ENCODE results near the gene ADD3. TPM values are rescaled to one million over a fixed set of nuclear protein-coding genes. Genes with fewer than 3 reads are reported as not detected.

Gene ADD3
- total and polyA plus RNA-seq, 10 of the 15 experiments (the other 5 are each of a cell fraction or from before 2014, with no cell fraction given): 27.3 to 129 (median 67.8) TPM

GRCh38 chr10:109972372-109973001 is 35.3 kb upstream of the ADD3 start:
- SMC1A ChIA-PET (ENCODE audit: uncharacterized antibody, unreplicated experiment): interaction anchor here (0.8 to 1.6 kb wide), 2 partner anchors 15 to 85 kb away, joined by 3 to 6 read pairs; no protein-coding TSS in a partner anchor
- no peaks in the 10 kb centered on the region for H4K20me1 ChIP-seq (ENCODE audit: control insufficient read depth, insufficient read depth)
- DNase-seq (ENCODE audit: low read depth, low spot score) (no peak), FAIRE-seq (no peak), ATAC-seq (no peak)
- H3K4me3 ChIP-seq: no peak overlapping the region
- no peak overlapping the region for H3K9ac ChIP-seq (ENCODE audit: control insufficient read depth, insufficient read depth, low read length)
- H3K4me1 ChIP-seq (ENCODE audit: control insufficient read depth, insufficient read depth, low read length): no peaks in the 10 kb centered on the region
- in situ Hi-C loops (cut with MboI): no loop called here
- H3K9me3 ChIP-seq (replicated peaks; ENCODE audit: control insufficient read depth, insufficient read depth, low read length): no peaks in the 10 kb centered on the region
- CTCF ChIA-PET: interaction anchor here (0.6 to 1.4 kb wide), 7 partner anchors 9 to 282 kb away, joined by 3 to 5 read pairs (median 3); no protein-coding TSS in a partner anchor
- peaks cover 2 to 3% of the 10 kb centered on the region in 2 experiments; a peak in 3 of 4 replicates for H3K27me3 ChIP-seq (replicated peaks in 1 of 2; ENCODE audit: control insufficient read depth in 2 of 2, insufficient read depth in 2 of 2, low read length in 1 of 2)
- 52% methylated on average over 2 of the region's 2 CpGs for WGBS (ENCODE audit: insufficient coverage, insufficient replicate concordance, low lambda C conversion rate, missing lambda C conversion rate)
- POLR2A ChIA-PET: no interaction called here
- BruUV-seq (replicated peaks): no TSS peak
- no peak overlapping the region for H3K4me2 ChIP-seq (ENCODE audit: control insufficient read depth, insufficient read depth)
- no peak for TF ChIP-seq SPI1 (IDR thresholded peaks at IDR 0.05; ENCODE audit: borderline replicate concordance, insufficient read depth, low read depth, low read length)
- no peak for TF ChIP-seq POLR2AphosphoS5 (IDR thresholded peaks at IDR 0.05; ENCODE audit: low read length)
- TF ChIP-seq PAX5 (IDR thresholded peaks at IDR 0.05; ENCODE audit: borderline replicate concordance, low read depth, low read length): no peak
- TF ChIP-seq POU2F2 (IDR thresholded peaks at IDR 0.05; ENCODE audit: borderline replicate concordance, low read depth, low read length): no peak
- intact Hi-C loops (cut with micrococcal nuclease; ENCODE audit: unreplicated experiment): no loop called here
- H3K36me3 ChIP-seq (ENCODE audit: control insufficient read depth in 2 of 2, insufficient read depth in 2 of 2, low read length in 1 of 2): no peaks in the 10 kb centered on the region
- no peak overlapping the region for H2AFZ ChIP-seq (ENCODE audit: control insufficient read depth, low read depth, low read length)
- no peak overlapping the region for H3K27ac ChIP-seq (ENCODE audit: control insufficient read depth, insufficient read depth)
- RAD21 ChIA-PET (ENCODE audit: unreplicated experiment): interaction anchor here (0.9 to 1.0 kb wide), 2 partner anchors 8 to 89 kb away, joined by 3 read pairs; no protein-coding TSS in a partner anchor
- no peaks in the 10 kb centered on the region for H3K79me2 ChIP-seq (ENCODE audit: control insufficient read depth, insufficient read depth, low read length)

DNA sequence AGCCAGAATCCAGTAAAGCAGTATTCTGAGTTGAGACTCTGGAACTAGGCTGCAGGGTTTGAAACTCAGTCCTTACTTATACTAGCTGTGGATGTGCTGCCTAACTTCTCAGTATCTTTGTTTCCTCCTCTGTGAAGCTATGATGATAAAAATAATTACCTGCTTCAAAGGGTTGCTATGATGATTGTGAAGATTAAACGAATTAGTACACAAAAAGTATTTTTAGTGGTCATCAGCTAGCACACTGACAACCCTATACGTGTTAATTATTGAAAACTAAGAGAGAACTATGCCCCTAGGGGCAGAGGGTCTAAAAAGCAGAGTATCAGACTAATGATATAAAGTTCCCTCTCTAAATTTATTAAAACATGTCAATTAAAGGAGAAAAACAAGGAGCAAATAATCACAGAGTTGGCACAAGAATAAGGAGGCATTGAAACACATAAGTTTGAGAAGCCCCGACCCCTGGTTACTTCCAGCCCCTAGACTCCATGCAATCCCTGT is 34.4 kb upstream of the ADD3 start:
- POLR2A ChIA-PET: no interaction called here
- no peaks in the 10 kb centered on the region for H3K4me1 ChIP-seq (ENCODE audit: control insufficient read depth, insufficient read depth, low read length)
- no TSS peak for BruUV-seq (replicated peaks)
- RAD21 ChIA-PET (ENCODE audit: unreplicated experiment): interaction anchor here (1.8 kb wide), 1 partner anchor 89 kb away, joined by 5 read pairs; no protein-coding TSS in a partner anchor
- FAIRE-seq (no peak), ATAC-seq (no peak), DNase-seq (ENCODE audit: low read depth, low spot score) (no peak)
- in situ Hi-C loops (cut with MboI) (no loop called here), intact Hi-C loops (cut with micrococcal nuclease; ENCODE audit: unreplicated experiment) (no loop called here)
- H3K27ac ChIP-seq (ENCODE audit: control insufficient read depth, insufficient read depth): no peak overlapping the region
- H3K9ac ChIP-seq (ENCODE audit: control insufficient read depth, insufficient read depth, low read length): no peak overlapping the region
- H3K4me3 ChIP-seq: no peak overlapping the region
- H3K36me3 ChIP-seq (ENCODE audit: control insufficient read depth in 2 of 2, insufficient read depth in 2 of 2, low read length in 1 of 2): no peaks in the 10 kb centered on the region
- CTCF ChIA-PET: interaction anchor here (0.9 to 1.9 kb wide), 5 partner anchors 16 to 281 kb away, joined by 3 to 7 read pairs (median 5); no protein-coding TSS in a partner anchor
- H4K20me1 ChIP-seq (ENCODE audit: control insufficient read depth, insufficient read depth): no peaks in the 10 kb centered on the region
- SMC1A ChIA-PET (ENCODE audit: uncharacterized antibody, unreplicated experiment): interaction anchor here (0.9 to 1.6 kb wide), 2 partner anchors 9 to 16 kb away, joined by 5 to 6 read pairs; no protein-coding TSS in a partner anchor
- no peak overlapping the region for H2AFZ ChIP-seq (ENCODE audit: control insufficient read depth, low read depth, low read length)
- H3K27me3 ChIP-seq (replicated peaks in 1 of 2; ENCODE audit: control insufficient read depth in 2 of 2, insufficient read depth in 2 of 2, low read length in 1 of 2): peaks cover 2 to 3% of the 10 kb centered on the region in 2 experiments; a peak in 3 of 4 replicates
- WGBS (ENCODE audit: insufficient coverage, insufficient replicate concordance, low lambda C conversion rate, missing lambda C conversion rate): 23% methylated on average over 3 of the region's 3 CpGs
- H3K79me2 ChIP-seq (ENCODE audit: control insufficient read depth, insufficient read depth, low read length): no peaks in the 10 kb centered on the region
- H3K9me3 ChIP-seq (replicated peaks; ENCODE audit: control insufficient read depth, insufficient read depth, low read length): no peaks in the 10 kb centered on the region
- no peak overlapping the region for H3K4me2 ChIP-seq (ENCODE audit: control insufficient read depth, insufficient read depth)
- TF ChIP-seq HDGF (IDR thresholded peaks at IDR 0.05) (no peak), BACH1 (IDR thresholded peaks at IDR 0.05; ENCODE audit: borderline replicate concordance) (no peak), SP1 (IDR thresholded peaks at IDR 0.05; ENCODE audit: low read depth, low read length) (no peak), NFIC (IDR thresholded peaks at IDR 0.05; ENCODE audit: low read depth, low read length) (no peak), JUNB (IDR thresholded peaks at IDR 0.05) (no peak), ATF2 (IDR thresholded peaks at IDR 0.05; ENCODE audit: low read length) (no peak), ZNF592 (IDR thresholded peaks at IDR 0.05) (no peak), POLR2AphosphoS2 (IDR thresholded peaks at IDR 0.05; ENCODE audit: low read depth, low read length) (no peak)

Data from GM12878 (cell line).